PFSK-1 (cell line): ENCODE results near the gene FEN1.

ENCODE experiments used
- FOXP2 ChIP-seq: optimal IDR thresholded peaks from 2 replicates; pipeline ENCODE3; 2011; ENCODE audit warnings: borderline replicate concordance, control low read depth, inconsistent platforms; ENCODE audit not compliant: insufficient read depth; ENCODE audit errors: extremely low read length, extremely low read depth
- POLR2AphosphoS5 ChIP-seq: IDR thresholded peaks from 2 replicates; pipeline ENCODE4 v1.6.1; 2012; ENCODE audit warnings: low read depth, mild to moderate bottlenecking, control low read depth, low read length, moderate library complexity
- SIN3A ChIP-seq: IDR thresholded peaks from 2 replicates; pipeline ENCODE4 v1.6.1; 2012; ENCODE audit warnings: mild to moderate bottlenecking, low read length, moderate library complexity, borderline replicate concordance; ENCODE audit not compliant: insufficient read depth
- TAF1 ChIP-seq: IDR thresholded peaks from 2 replicates; pipeline ENCODE4 v1.6.1; 2012; ENCODE audit warnings: low read length, control low read depth, borderline replicate concordance; ENCODE audit not compliant: insufficient read depth
- TF ChIP-seq, protein P1 (sequence below), 2 experiments: IDR thresholded peaks; 2 replicates each; pipeline versions ENCODE4 v1.6.1 to v1.8.0; 2011 to 2012; ENCODE audit warnings: low read depth in 2 of 2, low read length in 2 of 2, control low read depth in 1 of 2, inconsistent platforms in 1 of 2, mild to moderate bottlenecking in 1 of 2, moderate library complexity in 1 of 2; ENCODE audit not compliant: insufficient read depth in 1 of 2

The FEN1 gene

DNA sequence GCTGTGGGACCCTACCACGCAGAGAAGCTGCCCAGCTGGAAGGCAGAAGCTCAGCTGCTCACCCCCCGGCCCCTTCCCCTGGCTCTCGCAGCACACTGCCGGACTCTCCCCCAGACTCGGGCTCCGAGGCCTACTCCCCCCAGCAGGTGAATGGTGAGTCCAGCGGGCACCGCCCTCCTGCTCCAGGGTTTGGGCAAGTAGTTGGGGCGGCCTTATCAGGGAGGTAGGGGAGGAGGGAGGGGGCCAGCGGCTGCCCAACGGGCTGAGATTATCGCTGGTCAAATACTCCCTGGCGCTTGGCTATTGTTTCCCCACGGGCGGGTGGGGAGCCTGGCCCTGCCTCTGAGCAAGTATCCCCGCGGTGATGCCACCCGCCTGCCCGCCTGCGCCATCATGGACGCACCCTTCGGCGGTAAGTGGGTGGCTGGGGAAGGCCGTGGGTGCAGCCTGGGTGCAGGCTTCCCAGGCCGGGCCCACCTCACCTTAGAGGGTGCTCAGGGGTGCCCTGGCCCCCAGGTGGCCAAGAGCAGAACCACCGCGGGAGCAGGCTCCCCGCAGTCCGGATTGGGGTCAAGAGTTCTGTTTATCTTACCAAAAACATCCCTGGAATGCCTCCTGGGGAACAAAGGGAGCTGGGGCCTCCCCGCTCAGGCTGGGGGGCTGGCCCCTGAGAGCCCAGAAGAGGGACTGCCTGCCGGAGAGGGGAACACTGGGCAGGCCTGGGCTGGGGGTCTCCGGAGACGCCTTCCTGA is 23.4 kb upstream of the FEN1 start:
- no peak for TF ChIP-seq POLR2AphosphoS5
- no peak for TF ChIP-seq FOXP2
- TF ChIP-seq TAF1: no peak
- TF ChIP-seq, protein P1, sequence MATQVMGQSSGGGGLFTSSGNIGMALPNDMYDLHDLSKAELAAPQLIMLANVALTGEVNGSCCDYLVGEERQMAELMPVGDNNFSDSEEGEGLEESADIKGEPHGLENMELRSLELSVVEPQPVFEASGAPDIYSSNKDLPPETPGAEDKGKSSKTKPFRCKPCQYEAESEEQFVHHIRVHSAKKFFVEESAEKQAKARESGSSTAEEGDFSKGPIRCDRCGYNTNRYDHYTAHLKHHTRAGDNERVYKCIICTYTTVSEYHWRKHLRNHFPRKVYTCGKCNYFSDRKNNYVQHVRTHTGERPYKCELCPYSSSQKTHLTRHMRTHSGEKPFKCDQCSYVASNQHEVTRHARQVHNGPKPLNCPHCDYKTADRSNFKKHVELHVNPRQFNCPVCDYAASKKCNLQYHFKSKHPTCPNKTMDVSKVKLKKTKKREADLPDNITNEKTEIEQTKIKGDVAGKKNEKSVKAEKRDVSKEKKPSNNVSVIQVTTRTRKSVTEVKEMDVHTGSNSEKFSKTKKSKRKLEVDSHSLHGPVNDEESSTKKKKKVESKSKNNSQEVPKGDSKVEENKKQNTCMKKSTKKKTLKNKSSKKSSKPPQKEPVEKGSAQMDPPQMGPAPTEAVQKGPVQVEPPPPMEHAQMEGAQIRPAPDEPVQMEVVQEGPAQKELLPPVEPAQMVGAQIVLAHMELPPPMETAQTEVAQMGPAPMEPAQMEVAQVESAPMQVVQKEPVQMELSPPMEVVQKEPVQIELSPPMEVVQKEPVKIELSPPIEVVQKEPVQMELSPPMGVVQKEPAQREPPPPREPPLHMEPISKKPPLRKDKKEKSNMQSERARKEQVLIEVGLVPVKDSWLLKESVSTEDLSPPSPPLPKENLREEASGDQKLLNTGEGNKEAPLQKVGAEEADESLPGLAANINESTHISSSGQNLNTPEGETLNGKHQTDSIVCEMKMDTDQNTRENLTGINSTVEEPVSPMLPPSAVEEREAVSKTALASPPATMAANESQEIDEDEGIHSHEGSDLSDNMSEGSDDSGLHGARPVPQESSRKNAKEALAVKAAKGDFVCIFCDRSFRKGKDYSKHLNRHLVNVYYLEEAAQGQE (IDR thresholded peaks at IDR 0.05; ENCODE audit: insufficient read depth in 1 of 2, low read depth in 2 of 2, low read length in 2 of 2): no peak
- no peak for TF ChIP-seq SIN3A

DNA sequence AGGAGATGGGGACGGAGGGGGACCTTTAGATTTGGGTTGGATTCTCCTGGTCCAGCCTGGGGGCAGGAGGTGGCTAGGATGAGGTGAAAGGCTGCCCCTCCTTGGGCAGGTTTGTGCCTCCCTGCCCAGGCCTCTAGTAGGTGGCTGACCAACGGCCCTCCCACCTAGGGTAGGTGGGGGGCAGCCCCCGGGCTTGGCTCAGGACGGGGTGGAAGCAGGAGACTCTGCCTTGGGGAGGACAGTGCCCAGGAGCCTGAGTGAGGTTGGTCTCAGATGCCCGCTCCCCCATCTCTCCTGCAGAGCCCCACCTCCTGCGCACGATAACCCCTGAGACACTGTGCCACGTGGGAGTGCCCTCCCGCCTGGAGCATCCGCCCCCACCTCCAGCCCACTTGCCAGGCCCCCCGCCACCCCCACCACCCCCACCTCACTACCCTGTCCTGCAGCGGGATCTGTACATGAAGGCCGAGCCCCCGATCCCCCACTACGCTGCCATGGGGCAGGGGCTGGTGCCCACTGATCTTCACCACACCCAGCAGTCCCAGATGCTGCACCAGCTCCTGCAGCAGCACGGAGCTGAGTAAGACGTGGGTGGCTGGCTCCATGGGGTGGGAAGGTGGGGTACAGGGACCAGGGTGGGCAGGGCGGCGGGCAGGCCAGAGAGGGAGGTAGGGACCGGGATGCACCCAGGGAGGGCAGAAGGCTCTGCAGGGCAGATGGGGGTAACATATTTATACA is 22.6 kb upstream of the FEN1 start:
- TF ChIP-seq, protein P1 (IDR thresholded peaks at IDR 0.05; ENCODE audit: insufficient read depth in 1 of 2, low read depth in 2 of 2, low read length in 2 of 2): no peak
- no peak for TF ChIP-seq POLR2AphosphoS5
- TF ChIP-seq TAF1: no peak
- no peak for TF ChIP-seq SIN3A
- TF ChIP-seq FOXP2: no peak

DNA sequence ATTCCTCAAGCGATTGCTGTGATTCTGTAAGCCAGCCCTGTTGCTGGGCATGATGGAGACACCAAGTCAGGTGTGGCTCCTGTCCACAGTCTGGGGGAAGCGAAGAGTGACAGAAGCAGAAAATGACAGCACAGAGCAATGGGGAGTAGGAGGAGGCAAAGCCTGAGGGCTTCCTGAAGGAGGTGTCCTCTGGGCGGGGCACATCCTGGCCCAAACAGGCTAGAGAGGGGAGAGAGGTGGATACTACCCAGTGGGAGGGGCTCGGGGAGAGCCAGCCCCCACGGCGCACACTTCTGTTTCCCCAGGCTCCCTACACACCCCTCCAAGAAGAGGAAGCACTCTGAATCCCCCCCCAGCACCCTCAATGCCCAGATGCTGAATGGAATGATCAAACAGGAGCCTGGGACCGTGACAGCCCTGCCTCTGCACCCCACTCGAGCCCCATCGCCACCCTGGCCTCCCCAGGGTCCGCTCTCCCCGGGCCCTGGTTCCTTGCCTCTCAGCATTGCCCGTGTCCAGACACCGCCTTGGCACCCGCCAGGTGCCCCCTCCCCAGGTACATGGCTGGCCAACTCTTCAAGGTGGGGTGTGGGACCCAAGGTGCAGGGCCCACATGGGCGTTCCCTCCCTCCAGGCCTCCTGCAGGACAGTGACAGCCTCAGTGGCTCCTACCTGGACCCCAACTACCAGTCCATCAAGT is 21.4 kb upstream of the FEN1 start:
- TF ChIP-seq SIN3A (no peak), POLR2AphosphoS5 (no peak), FOXP2 (no peak), TAF1 (no peak)
- TF ChIP-seq, protein P1 (IDR thresholded peaks at IDR 0.05; ENCODE audit: insufficient read depth in 1 of 2, low read depth in 2 of 2, low read length in 2 of 2): no peak

DNA sequence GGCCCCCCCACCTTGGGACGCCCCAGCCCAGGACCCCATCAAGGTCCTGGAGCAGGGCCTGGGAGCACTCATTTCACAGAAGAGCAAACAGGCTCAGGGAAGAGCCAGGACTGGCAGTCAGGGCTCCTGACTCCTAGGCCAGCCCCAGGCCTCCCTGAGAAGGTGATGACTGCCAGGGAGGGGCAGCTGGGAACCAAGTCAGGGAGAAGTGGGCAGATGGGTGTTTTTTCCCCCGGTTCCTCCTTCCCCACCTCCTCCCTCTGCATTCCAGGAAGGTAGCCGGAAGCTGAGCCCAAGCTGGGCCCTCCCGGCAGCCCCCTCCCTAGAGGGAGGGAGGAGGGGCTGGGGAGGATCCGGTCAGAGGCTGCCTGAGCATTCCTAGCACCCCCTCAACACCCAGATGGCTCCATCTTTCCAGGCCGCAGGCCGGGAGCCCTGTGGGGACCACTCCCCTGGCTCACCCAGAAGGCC is 20.7 kb upstream of the FEN1 start:
- TF ChIP-seq TAF1: no peak
- TF ChIP-seq POLR2AphosphoS5: no peak
- no peak for TF ChIP-seq FOXP2
- TF ChIP-seq SIN3A: no peak
- TF ChIP-seq, protein P1 (IDR thresholded peaks at IDR 0.05; ENCODE audit: insufficient read depth in 1 of 2, low read depth in 2 of 2, low read length in 2 of 2): no peak
